GM18517 (cell line): ENCODE data around the gene MEPCE.

Source experiments
- ATAC-seq: cut with Tn5 transposase; IDR thresholded peaks from one replicate; pipeline ENCODE4 v1.9.1; 2021; ENCODE audit warnings: mild to moderate bottlenecking, moderate library complexity; ENCODE audit not compliant: unreplicated experiment

The MEPCE gene

GRCh38 chr7:100457033-100457432, 27.4 kb downstream of the MEPCE start:
- ATAC-seq: no peak

GRCh38 chr7:100464210-100464660, 34.6 kb downstream of the MEPCE start, which contains the start of gene SPACDR:
Gene SPACDR, minus strand, starts transcription at chr7:100464260. Its CDS starts 235 bp downstream, at chr7:100464025.
- ATAC-seq: no peak

GRCh38 chr7:100464791-100465190, 35.2 kb downstream of the MEPCE start:
- no peak for ATAC-seq

- no peak for ATAC-seq
Measured at GRCh38 chr7:100465299-100465698, 35.7 kb downstream of the MEPCE start.

GRCh38 chr7:100465702-100466311, 36.2 kb downstream of the MEPCE start:
- ATAC-seq: no peak

GRCh38 chr7:100466653-100467605, 37.3 kb downstream of the MEPCE start:
- no peak for ATAC-seq

- ATAC-seq: no peak
Measured at GRCh38 chr7:100467638-100468373, 38.2 kb downstream of the MEPCE start.

GRCh38 chr7:100469227-100470044, 39.8 kb downstream of the MEPCE start:
- no peak for ATAC-seq

- ATAC-seq: no peak
Measured at GRCh38 chr7:100471021-100471420, 41.4 kb downstream of the MEPCE start.

GRCh38 chr7:100472121-100472851, 42.7 kb downstream of the MEPCE start:
- ATAC-seq: no peak

- no peak for ATAC-seq
Measured at GRCh38 chr7:100472854-100473499, 43.3 kb downstream of the MEPCE start.

- no peak for ATAC-seq
Measured at GRCh38 chr7:100475549-100475948, 45.9 kb downstream of the MEPCE start.

GRCh38 chr7:100476101-100476780, 46.6 kb downstream of the MEPCE start:
- ATAC-seq: no peak

- ATAC-seq: no peak
Measured at GRCh38 chr7:100476903-100477870, 47.6 kb downstream of the MEPCE start.

- no peak for ATAC-seq
Measured at GRCh38 chr7:100477871-100478267, 48.2 kb downstream of the MEPCE start.

GRCh38 chr7:100478958-100479660, 49.5 kb downstream of the MEPCE start, which contains the start of gene TSC22D4:
Gene TSC22D4, minus strand, starts transcription at chr7:100479214. Its CDS starts 1,176 bp downstream, at chr7:100478038.
- ATAC-seq: peak; percentile 60

- no peak for ATAC-seq
Measured at GRCh38 chr7:100481466-100481865, 51.8 kb downstream of the MEPCE start.
